ENCODE measurements around the gene THOC7.

Gene THOC7
- total RNA-seq = 17.6 to 38.7 (median 26.8) reads per million in 17 experiments

- DNase-seq = peak; percentile 64 to 87 (median 82)
These were observed at the start of gene THOC7, which contains the start of gene ATXN7 for GRCh38 chr3:63863150-63864007. Gene THOC7, minus strand, starts transcription at chr3:63863805. Its CDS starts 15 bp downstream, at chr3:63863790. Gene ATXN7, plus strand, starts transcription at chr3:63863867. Its CDS starts 48,732 bp downstream, at chr3:63912599.

- no peak for DNase-seq
These were observed 49.4 kb upstream of the THOC7 start for GRCh38 chr3:63912768-63913588.

GRCh38 chr3:63911873-63912767, 48.5 kb upstream of the THOC7 start, which contains the start of gene SCAANT1:
Gene SCAANT1, minus strand, starts transcription at chr3:63912383.
- DNase-seq = peak; percentile 86 to 95 (median 93)

GRCh38 chr3:63911509-63911872, 47.9 kb upstream of the THOC7 start:
- DNase-seq = peak in 1 of 4 experiments; percentile 21

GRCh38 chr3:63910891-63911290, 47.3 kb upstream of the THOC7 start:
- no peak for DNase-seq

- peak in 2 of 4 experiments; percentile 26 to 43 for DNase-seq
These were observed 46.4 kb upstream of the THOC7 start for GRCh38 chr3:63910001-63910400.

GRCh38 chr3:63909431-63909830, 45.8 kb upstream of the THOC7 start:
- DNase-seq = no peak

- DNase-seq = no peak
These were observed 45.2 kb upstream of the THOC7 start for GRCh38 chr3:63908776-63909175.

GRCh38 chr3:63908081-63908736, 44.6 kb upstream of the THOC7 start:
- no peak for DNase-seq

GRCh38 chr3:63905731-63906620, 42.4 kb upstream of the THOC7 start:
- DNase-seq = no peak

- DNase-seq = peak; percentile 54 to 78 (median 62)
These were observed 36.9 kb upstream of the THOC7 start for GRCh38 chr3:63900459-63900858.

- DNase-seq = no peak
These were observed 36.4 kb upstream of the THOC7 start for GRCh38 chr3:63900010-63900409.

- DNase-seq = peak in 2 of 4 experiments; percentile 28 to 31
These were observed 32.9 kb upstream of the THOC7 start for GRCh38 chr3:63896332-63897030.

GRCh38 chr3:63895422-63896189, 32.0 kb upstream of the THOC7 start:
- no peak for DNase-seq

- no peak for DNase-seq
These were observed 29.3 kb upstream of the THOC7 start for GRCh38 chr3:63892773-63893352.

- no peak for DNase-seq
These were observed 27.9 kb upstream of the THOC7 start for GRCh38 chr3:63891518-63891917.

- DNase-seq = no peak
These were observed 23.3 kb upstream of the THOC7 start for GRCh38 chr3:63886858-63887257.

- DNase-seq = no peak
These were observed 17.0 kb upstream of the THOC7 start for GRCh38 chr3:63880653-63881052.

Data from suppressor macrophage (primary cell).